Heart left ventricle (tissue), 13 donors: ENCODE data around the gene NABP1.

Experiments used
- CTCF ChIP-seq, 12 donors: fragments of 200-600 bp; sonication (generic) in 4 of 12; IDR thresholded peaks; one replicate each; pipeline versions ENCODE4 v1.5.0 to v1.8.0; 2018 to 2022; ENCODE audit warnings: antibody characterized with exemption in 12 of 12, mild to moderate bottlenecking in 5 of 12
- POLR2A ChIP-seq, 2 donors: fragments of 450-650 bp; IDR thresholded peaks; one replicate each; pipeline ENCODE4 v1.6.1; 2017; ENCODE audit warnings: antibody characterized with exemption in 2 of 2, mild to moderate bottlenecking in 2 of 2, moderate library complexity in 2 of 2
- donor health status: ischemic (EF 13 %, LVEDD 7.1; RV severe dilation, severe dysfunction).
- donor health status: DM: no; HTN: yes; CAD: no.
- donor health status: DM: no; HTN: no; CAD: no.
- donor health status: ischemic (EF 25% LVEDD 6.9; RV normal size, moderate dysfunction).
- donor health status: ischemic (EF 25% LVEDD 5.7; RV mildly dilated, moderate dysfunction).
- donor health status: ischemic (EF 35%, LVEDD 5.7; RV mildly dilated, moderate dysfunction).
- donor health status: nonischemic (EF 11% LVEDD 7.7; RV severe dilation, severe dysfunction).
- donor health status: DM: yes; HTN: yes; CAD: no.
- donor health status: PGD.
- donor health status: ischemic (EF 29% LVEDD 5.4; RV normal size, mild dysfunction).
- donor health status: nonischemic (EF 23%, LVEDD 6.1; RV moderate dilation, normal function).

- TF ChIP-seq CTCF (IDR thresholded peaks at IDR 0.05) (no peak), POLR2A (IDR thresholded peaks at IDR 0.05) (no peak)
Measured at GRCh38 chr2:191706791-191707190, 28.9 kb downstream of the NABP1 start.
